HCT116 (cell line): Measurements from ENCODE around the gene QRICH1.

Source experiments
- CBX3 ChIP-seq: IDR thresholded peaks from 2 replicates; pipeline ENCODE4 v1.6.1; 2012; ENCODE audit warnings: low read depth
- POLR2A ChIP-seq: IDR thresholded peaks from 2 replicates; pipeline ENCODE4 v1.7.0; 2011; ENCODE audit warnings: borderline replicate concordance; ENCODE audit not compliant: insufficient read depth, insufficient read length; ENCODE audit errors: extremely low read depth
- POLR2AphosphoS5 ChIP-seq: IDR thresholded peaks from 2 replicates; pipeline ENCODE4 v1.6.1; 2011; ENCODE audit warnings: mild to moderate bottlenecking, low read depth, low read length, moderate library complexity
- RAD21 ChIP-seq: IDR thresholded peaks from 2 replicates; pipeline ENCODE4 v1.6.1; 2012; ENCODE audit warnings: low read depth, mild to moderate bottlenecking
- ZNF274 ChIP-seq: fragments of 200-500 bp; sonication (Bioruptor generic); IDR thresholded peaks from 2 replicates; pipeline ENCODE4 v1.6.1; 2014; ENCODE audit warnings: mild to moderate bottlenecking, low read depth, low read length, inconsistent platforms
- TF ChIP-seq, protein P1 (sequence below), 3 experiments: fragments of 200-600 bp in 1 of 3; sonication (generic) in 1 of 3; IDR thresholded peaks in 2 of 3; conservative IDR thresholded peaks in 1 of 3; 2 replicates each; pipeline ENCODE4 v1.5.1; 2012 to 2017; ENCODE audit warnings: low read depth in 2 of 3, low read length in 2 of 3, antibody characterized with exemption in 1 of 3, borderline replicate concordance in 1 of 3, control low read depth in 1 of 3, mild to moderate bottlenecking in 1 of 3, mixed read lengths in 1 of 3, mixed run types in 1 of 3, moderate library complexity in 1 of 3; ENCODE audit not compliant: insufficient read depth in 1 of 3
- TF ChIP-seq, protein P2 (sequence below): IDR thresholded peaks from 2 replicates; pipeline ENCODE4 v1.6.1; 2012
- TF ChIP-seq, protein P3 (sequence below): IDR thresholded peaks from 2 replicates; pipeline ENCODE4 v1.6.1; 2012; ENCODE audit warnings: low read depth

DNA sequence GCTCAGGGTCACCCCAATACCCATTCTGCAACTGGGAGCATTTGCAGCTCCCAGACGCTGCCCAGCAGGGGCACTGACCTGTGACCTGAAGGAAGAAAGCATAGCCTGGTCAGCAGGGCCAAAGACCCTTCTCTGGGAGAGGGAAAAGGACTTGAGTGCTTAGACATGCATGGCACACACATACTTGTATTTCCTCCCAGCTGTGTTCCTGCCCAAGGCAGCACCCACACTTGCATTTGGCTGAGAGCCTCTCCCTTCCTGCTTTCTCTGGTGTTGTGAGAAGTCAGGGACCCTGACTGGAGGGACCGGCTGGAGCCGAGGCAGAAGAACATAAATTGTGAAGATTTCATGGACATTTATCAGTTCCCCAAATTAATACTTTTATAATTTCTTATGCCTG is 46.2 kb upstream of the QRICH1 start:
- no peak for TF ChIP-seq ZNF274
- TF ChIP-seq POLR2A = no peak
- TF ChIP-seq, protein P1, sequence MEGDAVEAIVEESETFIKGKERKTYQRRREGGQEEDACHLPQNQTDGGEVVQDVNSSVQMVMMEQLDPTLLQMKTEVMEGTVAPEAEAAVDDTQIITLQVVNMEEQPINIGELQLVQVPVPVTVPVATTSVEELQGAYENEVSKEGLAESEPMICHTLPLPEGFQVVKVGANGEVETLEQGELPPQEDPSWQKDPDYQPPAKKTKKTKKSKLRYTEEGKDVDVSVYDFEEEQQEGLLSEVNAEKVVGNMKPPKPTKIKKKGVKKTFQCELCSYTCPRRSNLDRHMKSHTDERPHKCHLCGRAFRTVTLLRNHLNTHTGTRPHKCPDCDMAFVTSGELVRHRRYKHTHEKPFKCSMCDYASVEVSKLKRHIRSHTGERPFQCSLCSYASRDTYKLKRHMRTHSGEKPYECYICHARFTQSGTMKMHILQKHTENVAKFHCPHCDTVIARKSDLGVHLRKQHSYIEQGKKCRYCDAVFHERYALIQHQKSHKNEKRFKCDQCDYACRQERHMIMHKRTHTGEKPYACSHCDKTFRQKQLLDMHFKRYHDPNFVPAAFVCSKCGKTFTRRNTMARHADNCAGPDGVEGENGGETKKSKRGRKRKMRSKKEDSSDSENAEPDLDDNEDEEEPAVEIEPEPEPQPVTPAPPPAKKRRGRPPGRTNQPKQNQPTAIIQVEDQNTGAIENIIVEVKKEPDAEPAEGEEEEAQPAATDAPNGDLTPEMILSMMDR (IDR thresholded peaks at IDR 0.05 in 2 of 3, conservative IDR thresholded peaks at IDR 0.05 in 1 of 3; ENCODE audit: borderline replicate concordance in 1 of 3, insufficient read depth in 1 of 3, low read depth in 2 of 3, low read length in 2 of 3) = no peak
- no peak for TF ChIP-seq RAD21
- no peak for TF ChIP-seq CBX3
- no peak for TF ChIP-seq POLR2AphosphoS5
- TF ChIP-seq, protein P2, sequence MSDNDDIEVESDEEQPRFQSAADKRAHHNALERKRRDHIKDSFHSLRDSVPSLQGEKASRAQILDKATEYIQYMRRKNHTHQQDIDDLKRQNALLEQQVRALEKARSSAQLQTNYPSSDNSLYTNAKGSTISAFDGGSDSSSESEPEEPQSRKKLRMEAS = no peak
- TF ChIP-seq, protein P3, sequence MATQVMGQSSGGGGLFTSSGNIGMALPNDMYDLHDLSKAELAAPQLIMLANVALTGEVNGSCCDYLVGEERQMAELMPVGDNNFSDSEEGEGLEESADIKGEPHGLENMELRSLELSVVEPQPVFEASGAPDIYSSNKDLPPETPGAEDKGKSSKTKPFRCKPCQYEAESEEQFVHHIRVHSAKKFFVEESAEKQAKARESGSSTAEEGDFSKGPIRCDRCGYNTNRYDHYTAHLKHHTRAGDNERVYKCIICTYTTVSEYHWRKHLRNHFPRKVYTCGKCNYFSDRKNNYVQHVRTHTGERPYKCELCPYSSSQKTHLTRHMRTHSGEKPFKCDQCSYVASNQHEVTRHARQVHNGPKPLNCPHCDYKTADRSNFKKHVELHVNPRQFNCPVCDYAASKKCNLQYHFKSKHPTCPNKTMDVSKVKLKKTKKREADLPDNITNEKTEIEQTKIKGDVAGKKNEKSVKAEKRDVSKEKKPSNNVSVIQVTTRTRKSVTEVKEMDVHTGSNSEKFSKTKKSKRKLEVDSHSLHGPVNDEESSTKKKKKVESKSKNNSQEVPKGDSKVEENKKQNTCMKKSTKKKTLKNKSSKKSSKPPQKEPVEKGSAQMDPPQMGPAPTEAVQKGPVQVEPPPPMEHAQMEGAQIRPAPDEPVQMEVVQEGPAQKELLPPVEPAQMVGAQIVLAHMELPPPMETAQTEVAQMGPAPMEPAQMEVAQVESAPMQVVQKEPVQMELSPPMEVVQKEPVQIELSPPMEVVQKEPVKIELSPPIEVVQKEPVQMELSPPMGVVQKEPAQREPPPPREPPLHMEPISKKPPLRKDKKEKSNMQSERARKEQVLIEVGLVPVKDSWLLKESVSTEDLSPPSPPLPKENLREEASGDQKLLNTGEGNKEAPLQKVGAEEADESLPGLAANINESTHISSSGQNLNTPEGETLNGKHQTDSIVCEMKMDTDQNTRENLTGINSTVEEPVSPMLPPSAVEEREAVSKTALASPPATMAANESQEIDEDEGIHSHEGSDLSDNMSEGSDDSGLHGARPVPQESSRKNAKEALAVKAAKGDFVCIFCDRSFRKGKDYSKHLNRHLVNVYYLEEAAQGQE = no peak
